Globus pallidus (tissue), 1 donor: ENCODE measurements around the gene CRHR1.
"Not testable (repeated sequence)": the region's sequence is repeated elsewhere in the genome, so short reads cannot be mapped to it uniquely, and the experiment has no call there.

Experiments used
- DNase-seq: peaks from one replicate; pipeline ENCODE4 v3.0.0-alpha.2; 2015; ENCODE audit warnings: low spot score

CRHR1 gene

DNA sequence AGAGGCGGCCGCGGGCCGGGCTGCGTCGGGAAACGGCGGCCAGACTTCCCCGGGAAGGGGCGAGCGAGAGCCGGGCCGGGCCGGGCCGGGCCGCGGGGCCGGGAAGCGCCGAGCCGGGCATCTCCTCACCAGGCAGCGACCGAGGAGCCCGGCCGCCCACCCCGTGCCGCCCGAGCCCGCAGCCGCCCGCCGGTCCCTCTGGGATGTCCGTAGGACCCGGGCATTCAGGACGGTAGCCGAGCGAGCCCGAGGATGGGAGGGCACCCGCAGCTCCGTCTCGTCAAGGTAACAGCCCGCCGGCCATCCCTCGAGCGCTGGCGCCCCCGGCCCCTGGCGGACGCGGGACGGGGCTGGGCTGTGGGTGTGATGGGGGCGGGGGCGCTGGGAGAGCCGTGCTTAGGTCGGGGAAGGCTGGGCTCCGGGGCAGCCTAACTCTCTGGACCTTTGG, at the start of gene CRHR1:
CRHR1 (plus strand) TSS at position 28 of the 448 bp plus-strand sequence; CDS start at position 253, 225 bp downstream.
- no peak for DNase-seq

DNA sequence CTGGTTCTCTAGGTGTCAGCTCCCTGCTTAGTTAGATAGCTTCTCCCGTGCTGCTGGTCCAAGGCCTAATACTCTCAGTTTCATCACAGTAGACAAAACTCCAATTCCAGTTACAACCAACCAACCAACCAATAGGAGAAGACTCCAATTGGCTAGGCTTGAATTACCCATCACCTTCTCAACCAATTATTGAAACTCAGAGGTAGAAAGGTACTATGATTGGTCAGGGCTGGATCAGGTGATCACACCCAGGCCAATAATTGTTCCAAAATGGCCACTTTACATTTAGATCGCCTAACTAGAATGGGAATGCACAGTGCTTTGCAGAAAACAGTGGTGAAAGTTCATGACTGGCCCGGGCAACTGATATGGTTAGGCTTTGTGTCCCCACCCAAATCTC, 49.5 kb upstream of the CRHR1 start:
- no peak for DNase-seq

DNA sequence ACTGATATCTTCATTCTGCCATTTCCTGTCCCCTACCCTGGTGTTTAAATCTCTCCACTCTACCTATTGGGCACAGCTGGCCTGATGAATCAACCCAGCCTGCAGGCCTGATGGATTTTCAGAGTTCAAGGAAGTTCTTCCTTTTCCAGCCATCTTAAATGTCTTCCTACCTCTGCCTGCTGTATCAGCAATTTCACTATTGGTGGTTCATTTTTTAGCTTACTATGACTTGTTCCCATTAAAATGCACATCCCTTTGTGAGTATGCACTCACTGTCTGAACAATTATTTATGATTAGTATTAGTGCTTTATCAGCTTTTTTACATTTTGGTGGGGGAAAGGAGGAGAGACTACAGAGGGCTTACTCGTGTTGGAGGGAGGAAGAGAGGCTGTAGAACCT, 48.6 kb upstream of the CRHR1 start:
- no peak for DNase-seq

DNA sequence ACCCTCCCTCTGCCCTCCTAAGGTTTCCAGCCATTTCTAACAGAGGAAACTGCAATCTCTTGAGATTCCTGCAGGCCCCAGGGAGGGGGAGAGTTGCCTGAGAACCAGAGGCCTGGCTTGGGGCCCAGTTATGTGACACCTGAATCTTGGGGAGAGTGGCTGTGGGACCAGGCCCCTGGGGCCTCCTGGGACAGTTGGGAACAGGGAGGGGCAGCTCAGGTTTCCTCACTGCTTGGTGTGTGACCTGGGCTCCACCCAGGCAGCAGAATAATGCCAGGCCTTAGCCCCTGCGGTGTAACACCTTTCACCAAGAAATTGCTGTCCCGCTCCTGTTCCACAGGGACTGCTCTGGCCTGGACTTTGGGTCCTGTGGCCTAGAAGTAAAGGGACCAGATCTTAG, 44.3 kb upstream of the CRHR1 start:
- no peak for DNase-seq

DNA sequence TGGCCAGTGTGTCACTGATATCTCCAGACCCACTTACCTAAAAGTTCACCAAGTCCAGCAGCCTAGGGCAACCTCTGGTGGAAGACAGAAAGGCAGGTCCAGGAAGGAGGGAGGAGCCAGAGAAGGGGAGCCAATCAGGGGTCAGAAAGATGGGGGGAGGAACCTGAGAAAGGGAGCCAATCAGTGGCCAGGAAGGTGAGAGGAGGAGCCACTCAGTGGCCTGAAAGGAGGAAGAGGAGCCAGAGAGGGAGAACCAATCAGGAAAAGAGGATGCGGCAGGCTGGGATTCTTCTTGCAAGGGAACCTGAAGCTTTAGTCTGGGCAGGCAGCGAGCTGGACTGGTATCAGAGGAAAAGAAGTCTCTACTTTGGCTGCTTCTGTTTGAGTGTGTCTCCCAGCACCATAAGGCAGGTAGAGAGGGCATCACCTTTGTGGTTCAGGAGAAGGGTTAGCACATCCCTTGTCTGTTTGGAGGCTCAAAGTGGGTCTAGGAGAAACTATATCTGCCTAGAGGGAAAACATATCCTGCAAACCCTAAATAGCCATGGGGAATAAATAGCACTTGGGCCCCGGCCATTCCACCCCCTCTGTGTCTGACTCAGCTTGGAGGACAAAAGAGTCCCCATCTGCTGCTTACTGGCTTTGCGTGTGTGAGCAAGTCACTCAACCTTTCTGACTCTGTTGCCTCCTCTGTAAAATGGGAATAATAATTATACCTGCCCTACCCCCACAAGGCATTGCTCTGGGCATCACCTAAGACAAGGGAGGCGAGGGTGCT, 43.4 kb upstream of the CRHR1 start:
- peak; percentile 79 for DNase-seq

DNA sequence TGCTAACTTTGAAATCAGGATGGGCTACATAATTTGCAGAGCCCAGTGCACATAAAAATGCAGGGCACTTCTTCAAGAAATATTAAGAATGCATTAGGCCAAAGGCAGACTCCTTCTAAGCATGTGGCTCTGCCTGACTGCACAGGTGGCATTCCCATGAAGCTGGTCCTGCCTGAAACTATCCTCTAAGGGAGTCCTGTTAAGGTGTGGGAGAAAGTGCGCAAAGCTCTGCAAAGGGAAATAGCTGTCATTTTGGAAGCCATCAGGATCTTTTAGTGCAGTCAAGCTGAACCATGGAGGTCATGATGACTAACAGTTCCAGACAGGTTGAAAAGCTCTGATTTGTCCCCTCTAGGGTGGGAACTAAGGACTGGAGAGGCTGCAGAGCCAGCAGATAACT, 41.9 kb upstream of the CRHR1 start:
- DNase-seq: no peak

DNA sequence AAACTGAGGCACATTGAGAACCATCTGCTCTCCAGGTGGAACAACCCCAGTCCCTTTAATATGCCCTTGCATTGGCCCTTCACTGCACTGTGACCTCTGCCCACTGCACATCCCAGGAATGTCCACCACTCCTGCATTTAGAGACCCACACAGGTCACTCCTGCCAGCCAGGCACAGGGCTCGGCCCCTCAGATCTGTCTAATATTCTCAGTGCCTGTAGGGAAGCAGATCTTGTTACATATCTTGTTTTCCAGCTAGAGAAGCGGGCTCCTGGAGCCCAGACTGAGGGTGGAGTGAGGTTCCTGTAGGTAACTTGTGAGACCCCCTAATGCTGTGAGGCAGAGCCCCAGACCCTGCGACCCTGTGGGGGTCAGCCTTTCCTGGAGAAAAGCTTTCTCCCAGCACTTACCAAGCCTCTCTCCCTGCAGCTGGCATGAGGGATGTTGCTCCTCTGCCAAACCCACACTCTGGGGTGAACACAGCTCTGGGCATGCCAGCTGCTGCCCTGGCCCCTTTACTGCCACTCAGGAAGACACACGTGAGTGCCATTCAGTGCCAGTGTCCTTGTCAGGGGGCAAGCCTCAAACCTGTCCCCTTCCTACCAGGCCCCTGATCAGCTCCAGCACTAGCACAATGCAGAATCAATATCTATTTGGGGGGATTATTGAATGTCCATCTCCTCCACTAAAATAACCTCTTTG, 40.3 kb upstream of the CRHR1 start:
- DNase-seq: no peak

DNA sequence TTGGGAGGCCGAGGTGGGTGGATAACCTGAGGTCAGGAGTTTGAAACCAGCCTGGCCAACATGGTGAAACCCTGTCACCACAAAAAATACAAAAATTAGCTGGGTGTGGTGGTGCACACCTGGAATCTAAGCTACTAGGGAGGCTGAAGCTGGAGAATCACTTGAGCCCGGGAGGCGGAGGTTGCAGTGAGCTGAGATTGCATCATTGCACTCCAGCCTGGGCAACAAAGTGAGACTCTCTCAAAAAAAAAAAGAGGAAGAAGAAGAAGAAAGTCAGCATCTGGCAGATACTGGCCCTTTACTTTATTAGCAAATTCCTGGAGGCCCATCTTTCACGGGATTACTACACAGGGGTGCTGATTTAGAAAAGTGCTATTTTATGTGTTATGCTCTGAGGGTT, 39.3 kb upstream of the CRHR1 start:
- not testable (repeated sequence) for DNase-seq

DNA sequence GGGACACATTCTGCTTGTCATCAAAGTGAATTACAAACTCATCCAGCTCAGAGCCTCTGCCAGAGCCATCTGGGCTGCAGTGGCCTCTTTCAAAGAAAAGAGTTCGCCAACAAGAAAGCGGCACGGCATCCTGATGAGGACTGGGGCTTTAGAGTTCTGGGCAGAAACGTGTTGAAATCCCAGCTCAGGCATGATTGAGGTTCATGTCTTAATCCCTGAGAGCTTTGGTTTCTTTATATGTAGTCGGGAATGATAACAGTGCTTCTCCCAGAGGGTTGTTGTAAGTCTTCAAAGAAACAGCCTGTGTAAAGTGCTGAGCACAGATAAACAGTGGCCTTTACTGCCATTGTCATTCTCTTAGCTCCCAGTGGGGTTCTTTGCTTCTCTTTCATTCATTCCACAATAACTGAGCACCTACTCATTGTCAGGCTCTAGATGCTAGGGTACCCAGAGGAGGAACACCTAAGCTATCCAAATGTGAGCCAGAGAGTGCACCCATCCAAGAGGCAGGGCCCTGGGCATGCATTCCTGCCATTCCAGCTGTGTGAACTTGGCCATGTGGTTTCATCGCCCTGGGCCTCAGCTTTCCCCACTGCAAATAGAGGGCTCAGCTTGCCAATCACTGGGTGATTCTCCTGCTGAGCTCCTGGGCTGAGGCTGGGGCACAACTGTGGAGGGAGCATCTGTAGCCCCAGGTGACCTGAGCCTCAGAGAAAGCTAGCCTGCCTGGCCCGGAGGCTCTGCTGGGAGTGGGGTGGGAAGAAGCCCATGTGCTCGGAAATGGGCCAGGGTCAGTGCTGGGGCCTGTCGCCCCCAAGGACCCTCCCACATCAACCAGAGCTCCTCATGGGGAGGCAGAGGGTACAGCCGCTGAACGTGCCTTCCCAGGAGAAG, 38.3 kb upstream of the CRHR1 start:
- DNase-seq: no peak

DNA sequence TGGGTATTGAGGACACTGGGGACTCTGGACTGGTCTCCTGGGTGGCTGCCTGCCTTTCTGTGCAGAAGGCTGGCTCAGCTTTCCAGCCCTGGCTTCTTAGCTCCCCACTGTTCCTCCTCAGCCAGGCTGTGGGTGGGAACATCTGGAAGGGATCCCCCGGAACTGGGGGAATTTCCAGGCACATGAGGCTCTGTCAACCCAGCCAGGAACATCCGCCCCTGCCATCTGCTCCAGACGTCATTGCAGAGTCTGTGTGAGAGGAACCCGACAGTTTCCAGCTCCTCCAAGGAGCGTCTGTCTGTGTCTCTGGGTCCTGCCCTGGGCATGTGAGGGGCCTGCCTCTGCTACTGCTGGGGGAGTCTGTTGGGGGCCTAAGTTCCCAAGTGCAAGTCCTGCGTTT, 36.2 kb upstream of the CRHR1 start:
- no peak for DNase-seq

DNA sequence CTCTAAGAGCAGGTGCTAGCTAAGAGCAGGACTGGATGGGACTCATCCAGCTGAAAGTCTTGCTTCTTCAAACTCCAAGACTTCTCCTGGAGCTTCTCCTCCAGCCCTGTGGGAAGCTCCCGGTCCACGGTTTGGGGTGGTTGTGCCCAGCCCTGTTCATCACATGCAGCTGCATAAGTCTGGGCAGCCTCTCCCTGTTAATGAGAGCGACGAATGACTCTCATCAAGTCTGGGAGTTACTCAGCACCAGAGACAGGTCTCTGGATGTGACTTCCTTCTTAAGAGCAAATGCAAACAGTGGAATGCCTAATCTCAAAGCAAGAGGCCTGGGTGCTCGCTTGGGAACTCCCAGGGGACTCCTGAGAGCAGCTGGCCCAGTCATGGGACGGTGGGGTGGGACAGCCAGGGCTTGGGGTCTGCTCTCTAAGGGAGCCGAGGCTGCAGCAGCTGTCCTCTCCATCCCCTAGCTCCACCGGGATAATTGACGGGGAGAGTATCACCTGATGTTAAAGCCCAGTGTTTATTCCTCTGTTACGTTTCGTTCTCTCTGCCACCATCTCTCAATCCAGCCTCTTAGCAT, 35.3 kb upstream of the CRHR1 start:
- DNase-seq: no peak

DNA sequence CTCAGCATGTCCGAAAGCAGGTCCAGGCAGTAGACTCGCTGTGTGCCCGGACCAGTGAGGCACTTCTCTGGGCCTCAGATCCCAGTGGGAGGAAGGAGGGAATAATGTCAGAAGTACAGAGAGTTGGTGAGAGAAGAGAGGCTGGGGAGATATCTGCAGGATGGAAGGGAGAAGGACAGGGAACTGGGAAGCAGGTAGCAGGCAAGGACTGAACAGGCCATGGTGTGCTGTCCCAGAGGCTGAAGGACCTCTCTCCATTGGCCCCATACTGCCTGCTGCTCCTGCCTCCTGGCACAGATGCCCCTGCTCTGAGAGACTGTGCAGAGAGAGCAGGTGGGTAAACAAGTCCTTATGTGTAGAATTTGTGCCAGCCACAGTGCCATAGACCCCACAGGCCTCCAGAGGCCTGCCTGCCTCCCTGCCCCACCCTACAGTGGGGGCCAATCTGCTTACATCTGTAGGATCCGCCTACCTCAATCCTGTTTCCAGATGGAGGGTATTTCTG, 34.2 kb upstream of the CRHR1 start:
- no peak for DNase-seq

DNA sequence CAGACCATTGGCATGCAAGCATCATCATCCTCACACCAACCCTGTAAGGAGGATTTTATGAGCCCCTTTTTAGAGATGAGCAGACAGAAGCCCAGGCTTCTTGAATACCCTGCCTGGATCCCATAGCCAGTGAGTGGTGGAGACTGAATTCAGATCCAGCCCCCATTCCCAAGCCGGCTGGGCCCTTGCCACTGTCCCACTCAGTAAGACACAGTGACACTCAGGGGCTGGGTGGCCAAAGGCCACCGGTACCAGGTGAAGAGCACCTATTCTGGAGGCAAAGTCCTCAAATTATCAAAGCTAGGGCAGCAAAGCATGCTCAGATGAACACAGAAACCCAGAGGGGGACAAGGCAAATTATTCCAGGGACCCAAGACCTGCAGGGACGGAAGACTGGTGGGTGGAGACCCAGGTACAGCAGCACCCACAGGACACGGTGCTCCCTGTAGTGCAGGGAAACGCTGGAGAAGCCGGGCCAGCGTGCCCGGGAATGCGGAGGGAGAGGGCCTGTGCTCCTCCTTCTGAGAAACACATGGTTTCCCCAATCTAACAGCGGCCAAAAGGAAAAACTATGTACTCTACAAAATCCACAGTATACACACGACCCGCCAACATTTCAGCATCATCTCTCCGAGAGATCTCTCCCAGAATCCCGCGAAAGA, 33.2 kb upstream of the CRHR1 start:
- DNase-seq: no peak

DNA sequence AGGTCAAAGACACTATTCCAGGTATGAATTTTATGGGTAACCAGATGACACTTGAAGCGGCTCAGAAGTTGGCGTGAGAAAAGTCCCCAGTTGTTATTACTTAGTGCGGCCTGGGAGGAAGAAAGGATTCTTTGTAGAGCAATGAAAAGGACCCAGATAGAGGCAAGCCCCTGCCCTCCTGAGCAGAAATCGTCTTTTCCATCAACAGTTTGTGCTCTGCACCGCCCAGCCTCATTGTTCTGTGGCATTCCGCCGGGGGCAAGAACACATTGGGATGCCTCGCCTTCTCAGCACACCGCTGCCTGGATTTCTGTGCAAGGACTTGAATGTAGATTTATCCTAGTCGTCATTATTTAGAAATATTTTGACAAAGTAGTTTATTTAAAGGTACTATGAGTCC, 32.7 kb upstream of the CRHR1 start:
- DNase-seq: no peak

DNA sequence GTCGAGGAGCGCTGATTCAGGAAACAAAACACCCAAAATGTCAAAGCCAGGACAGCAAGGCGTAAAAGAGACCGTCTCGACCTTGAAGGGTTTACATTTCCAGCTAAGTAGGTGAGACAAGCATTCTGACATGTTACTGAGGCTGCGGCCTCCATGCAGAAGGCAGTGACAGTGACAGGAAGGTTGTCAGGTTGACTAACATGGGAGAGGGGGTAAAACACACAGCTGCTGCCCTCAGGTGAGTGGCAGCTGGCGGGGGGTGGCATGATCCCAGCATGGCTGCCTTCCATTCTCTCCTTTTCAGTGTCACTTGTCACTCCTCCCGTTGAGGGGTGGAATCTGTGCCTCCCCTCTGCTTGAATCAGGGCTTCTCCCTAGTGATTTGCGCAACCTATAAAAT, 31.9 kb upstream of the CRHR1 start:
- no peak for DNase-seq

DNA sequence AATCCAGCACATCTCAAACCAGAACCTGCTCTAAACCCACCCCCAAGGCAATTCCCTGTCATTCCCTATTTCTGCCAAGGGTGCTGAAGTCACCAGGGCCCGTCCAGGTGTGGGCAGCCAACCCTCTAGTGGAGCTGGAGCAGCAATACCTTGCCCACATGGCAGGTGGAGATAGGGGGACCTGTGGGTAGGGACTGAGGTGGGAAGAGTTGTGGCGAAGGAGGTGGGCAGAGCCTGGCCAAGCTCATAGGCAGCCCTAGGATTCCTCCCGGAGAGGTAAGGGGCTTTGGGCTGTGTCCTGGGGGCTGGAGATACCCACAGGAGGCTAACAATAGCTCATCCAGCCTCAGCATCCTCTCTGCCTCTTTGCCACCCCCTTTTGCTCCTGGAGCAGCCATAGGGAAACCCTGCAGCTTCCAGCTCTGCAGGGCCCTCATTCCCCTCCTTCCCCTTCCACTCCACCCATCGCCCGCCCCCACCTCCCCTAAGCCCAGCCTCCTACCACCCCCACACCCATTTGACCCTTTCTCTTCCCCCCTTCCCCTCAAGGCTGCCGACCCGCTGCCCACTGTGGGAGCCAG, 30.4 kb upstream of the CRHR1 start:
- DNase-seq: no peak

DNA sequence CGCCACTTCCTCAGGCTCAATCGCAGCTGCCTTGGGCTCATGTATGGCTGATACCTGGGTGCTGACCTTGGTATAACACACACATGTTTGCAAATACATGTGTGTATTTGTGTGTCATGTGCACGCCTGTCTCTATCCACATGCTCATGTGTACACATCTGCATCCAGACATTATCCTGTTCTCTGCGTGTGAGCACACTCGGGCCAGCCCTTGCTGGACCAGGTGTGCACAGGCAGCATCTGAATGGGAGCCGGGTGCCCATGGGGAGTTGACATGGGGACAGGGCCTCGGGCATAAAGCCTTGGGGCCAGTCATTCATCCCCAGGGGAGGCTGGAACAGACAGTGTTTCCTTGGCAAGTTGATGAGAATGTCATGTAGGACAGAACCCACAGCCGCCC, 29.1 kb upstream of the CRHR1 start:
- DNase-seq: no peak

DNA sequence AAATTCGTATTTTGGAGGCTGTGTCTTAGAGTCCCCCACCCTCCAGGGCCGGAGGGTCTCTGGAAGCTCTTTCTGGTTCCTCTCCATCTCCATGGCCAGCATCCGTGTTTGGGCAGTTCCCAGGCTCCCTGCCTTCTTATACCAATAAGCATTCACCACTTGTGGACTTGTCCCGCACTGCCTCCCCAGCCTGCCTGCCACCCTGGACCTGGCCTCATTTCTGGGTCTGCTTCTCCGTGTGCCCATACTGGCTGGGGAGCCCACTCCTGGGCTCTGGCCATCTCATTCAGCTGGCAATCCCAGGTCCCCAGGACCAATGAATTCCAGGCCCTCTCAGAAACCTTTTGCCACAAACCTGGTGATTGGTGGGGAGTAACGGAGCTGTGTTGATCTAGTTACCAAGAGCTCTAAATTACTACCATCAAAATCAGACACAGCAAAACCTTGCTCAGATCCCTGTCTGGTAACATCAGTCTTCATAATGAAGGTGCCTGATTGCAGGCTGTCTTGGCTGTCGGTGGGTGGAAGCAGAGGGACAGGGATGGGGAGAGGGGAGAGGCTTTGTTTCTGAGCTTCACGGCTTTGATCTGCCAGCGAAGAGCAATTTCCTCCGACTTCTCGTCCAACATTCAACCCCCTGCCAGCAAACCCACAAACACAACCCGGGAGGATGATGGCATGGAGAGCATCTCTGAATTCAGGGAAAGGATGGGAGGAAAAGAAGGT, 27.7 kb upstream of the CRHR1 start:
- no peak for DNase-seq

DNA sequence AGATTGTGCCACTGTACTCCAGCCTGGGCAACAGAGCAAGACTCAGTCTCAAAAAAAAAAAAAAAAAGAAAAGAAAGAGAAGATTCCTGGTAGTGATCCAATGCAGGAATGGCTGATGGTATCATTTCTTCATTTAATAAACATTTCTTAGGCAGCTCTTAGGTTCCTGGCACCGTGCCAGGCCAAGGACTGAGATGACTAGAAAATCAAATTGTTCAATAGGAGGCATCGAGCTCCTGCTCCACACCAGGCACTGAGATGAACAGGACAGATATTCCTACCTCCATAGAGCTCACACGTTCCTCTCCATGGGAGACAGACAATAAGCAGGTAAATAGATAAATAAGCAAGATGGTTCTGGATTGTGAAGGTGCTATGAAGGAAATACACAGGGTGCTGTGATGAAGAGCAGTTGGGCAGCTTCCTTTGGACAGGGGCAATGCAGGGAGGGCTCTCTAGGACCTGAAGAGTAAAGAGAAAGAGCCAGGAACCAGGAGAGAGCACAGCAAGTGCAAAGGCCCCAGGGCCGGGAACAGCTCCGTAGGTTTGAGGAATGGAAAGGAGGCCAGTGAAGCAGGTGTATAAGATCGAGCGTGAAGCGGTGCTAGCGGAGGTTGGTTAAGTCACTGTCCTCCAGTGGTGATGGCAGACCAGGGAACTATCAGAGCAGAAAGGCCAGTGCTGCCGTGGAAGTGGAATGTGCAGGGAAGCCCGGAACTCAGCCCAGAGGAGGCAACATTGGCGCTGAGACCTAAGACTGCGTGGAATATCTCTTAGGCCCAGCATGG, 26.5 kb upstream of the CRHR1 start:
- DNase-seq: no peak

DNA sequence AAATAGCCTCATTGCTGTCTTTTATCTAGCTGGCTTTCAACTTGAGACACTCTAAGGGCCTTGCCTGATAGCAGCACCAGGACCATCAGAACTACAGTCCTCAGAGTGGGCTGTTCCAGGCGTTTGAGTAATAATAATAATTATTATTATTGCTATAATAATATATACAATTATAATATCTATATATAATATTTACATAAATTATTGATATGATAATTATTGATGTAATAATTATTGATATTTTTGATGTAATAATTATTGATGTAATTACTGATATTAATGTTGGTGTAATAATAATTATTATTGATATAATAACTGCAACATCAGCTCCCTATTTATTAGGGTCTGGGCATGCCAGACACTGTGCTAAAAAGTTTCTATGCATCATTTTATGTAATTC, 25.6 kb upstream of the CRHR1 start:
- DNase-seq: no peak
